PFSK-1 (cell line): ENCODE measurements around the gene TIGD6.

ENCODE experiments used
- FOXP2 ChIP-seq: optimal IDR thresholded peaks from 2 replicates; pipeline ENCODE3; 2011; ENCODE audit warnings: borderline replicate concordance, control low read depth, inconsistent platforms; ENCODE audit not compliant: insufficient read depth; ENCODE audit errors: extremely low read length, extremely low read depth
- POLR2AphosphoS5 ChIP-seq: IDR thresholded peaks from 2 replicates; pipeline ENCODE4 v1.6.1; 2012; ENCODE audit warnings: low read depth, mild to moderate bottlenecking, control low read depth, low read length, moderate library complexity
- SIN3A ChIP-seq: IDR thresholded peaks from 2 replicates; pipeline ENCODE4 v1.6.1; 2012; ENCODE audit warnings: mild to moderate bottlenecking, low read length, moderate library complexity, borderline replicate concordance; ENCODE audit not compliant: insufficient read depth
- TAF1 ChIP-seq: IDR thresholded peaks from 2 replicates; pipeline ENCODE4 v1.6.1; 2012; ENCODE audit warnings: low read length, control low read depth, borderline replicate concordance; ENCODE audit not compliant: insufficient read depth
- TF ChIP-seq, protein P1 (sequence below), 2 experiments: IDR thresholded peaks; 2 replicates each; pipeline versions ENCODE4 v1.6.1 to v1.8.0; 2011 to 2012; ENCODE audit warnings: low read depth in 2 of 2, low read length in 2 of 2, control low read depth in 1 of 2, inconsistent platforms in 1 of 2, mild to moderate bottlenecking in 1 of 2, moderate library complexity in 1 of 2; ENCODE audit not compliant: insufficient read depth in 1 of 2

Gene TIGD6

DNA sequence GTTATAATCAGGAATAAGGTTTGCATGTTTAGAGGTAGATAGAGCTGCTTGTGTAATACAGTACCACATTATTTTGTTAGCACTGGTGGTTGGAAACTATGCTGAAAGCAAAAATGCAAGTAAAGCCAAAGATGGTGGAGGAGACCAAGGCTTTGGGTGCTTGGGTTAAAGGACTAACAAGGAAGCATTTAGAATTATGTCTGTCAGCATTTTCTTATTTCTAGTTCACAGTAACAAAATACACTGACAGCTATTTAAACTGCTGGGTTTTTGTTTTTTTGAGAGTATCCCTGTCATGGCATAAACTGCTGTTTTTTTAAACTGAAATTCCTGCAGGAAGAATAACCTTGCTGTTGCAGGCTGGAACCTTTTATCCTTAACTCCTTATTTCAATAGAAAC lies 6.6 kb upstream of the TIGD6 start:
- TF ChIP-seq TAF1 (no peak), POLR2AphosphoS5 (no peak), SIN3A (no peak), FOXP2 (no peak)
- TF ChIP-seq, protein P1, sequence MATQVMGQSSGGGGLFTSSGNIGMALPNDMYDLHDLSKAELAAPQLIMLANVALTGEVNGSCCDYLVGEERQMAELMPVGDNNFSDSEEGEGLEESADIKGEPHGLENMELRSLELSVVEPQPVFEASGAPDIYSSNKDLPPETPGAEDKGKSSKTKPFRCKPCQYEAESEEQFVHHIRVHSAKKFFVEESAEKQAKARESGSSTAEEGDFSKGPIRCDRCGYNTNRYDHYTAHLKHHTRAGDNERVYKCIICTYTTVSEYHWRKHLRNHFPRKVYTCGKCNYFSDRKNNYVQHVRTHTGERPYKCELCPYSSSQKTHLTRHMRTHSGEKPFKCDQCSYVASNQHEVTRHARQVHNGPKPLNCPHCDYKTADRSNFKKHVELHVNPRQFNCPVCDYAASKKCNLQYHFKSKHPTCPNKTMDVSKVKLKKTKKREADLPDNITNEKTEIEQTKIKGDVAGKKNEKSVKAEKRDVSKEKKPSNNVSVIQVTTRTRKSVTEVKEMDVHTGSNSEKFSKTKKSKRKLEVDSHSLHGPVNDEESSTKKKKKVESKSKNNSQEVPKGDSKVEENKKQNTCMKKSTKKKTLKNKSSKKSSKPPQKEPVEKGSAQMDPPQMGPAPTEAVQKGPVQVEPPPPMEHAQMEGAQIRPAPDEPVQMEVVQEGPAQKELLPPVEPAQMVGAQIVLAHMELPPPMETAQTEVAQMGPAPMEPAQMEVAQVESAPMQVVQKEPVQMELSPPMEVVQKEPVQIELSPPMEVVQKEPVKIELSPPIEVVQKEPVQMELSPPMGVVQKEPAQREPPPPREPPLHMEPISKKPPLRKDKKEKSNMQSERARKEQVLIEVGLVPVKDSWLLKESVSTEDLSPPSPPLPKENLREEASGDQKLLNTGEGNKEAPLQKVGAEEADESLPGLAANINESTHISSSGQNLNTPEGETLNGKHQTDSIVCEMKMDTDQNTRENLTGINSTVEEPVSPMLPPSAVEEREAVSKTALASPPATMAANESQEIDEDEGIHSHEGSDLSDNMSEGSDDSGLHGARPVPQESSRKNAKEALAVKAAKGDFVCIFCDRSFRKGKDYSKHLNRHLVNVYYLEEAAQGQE (IDR thresholded peaks at IDR 0.05; ENCODE audit: insufficient read depth in 1 of 2, low read depth in 2 of 2, low read length in 2 of 2): no peak

DNA sequence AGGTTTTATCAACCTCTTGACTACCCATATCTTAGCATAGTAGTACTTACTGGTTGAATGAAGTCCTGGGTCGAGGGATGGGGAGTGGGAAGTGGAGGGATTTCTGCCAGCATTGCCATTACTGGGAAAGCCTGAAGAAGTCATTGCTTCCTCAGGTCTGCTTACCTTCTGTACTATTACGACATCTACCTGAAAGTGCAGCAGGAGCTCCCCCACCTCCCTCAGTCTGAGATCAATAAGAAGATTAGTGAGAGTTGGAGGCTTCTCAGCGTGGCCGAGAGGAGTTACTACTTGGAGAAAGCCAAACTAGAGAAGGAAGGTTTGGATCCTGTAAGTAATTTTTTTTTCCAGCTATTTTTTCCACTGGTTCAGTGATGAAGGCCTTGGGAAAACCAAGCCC lies 5.9 kb upstream of the TIGD6 start:
- TF ChIP-seq, protein P1 (IDR thresholded peaks at IDR 0.05; ENCODE audit: insufficient read depth in 1 of 2, low read depth in 2 of 2, low read length in 2 of 2): no peak
- TF ChIP-seq FOXP2: no peak

DNA sequence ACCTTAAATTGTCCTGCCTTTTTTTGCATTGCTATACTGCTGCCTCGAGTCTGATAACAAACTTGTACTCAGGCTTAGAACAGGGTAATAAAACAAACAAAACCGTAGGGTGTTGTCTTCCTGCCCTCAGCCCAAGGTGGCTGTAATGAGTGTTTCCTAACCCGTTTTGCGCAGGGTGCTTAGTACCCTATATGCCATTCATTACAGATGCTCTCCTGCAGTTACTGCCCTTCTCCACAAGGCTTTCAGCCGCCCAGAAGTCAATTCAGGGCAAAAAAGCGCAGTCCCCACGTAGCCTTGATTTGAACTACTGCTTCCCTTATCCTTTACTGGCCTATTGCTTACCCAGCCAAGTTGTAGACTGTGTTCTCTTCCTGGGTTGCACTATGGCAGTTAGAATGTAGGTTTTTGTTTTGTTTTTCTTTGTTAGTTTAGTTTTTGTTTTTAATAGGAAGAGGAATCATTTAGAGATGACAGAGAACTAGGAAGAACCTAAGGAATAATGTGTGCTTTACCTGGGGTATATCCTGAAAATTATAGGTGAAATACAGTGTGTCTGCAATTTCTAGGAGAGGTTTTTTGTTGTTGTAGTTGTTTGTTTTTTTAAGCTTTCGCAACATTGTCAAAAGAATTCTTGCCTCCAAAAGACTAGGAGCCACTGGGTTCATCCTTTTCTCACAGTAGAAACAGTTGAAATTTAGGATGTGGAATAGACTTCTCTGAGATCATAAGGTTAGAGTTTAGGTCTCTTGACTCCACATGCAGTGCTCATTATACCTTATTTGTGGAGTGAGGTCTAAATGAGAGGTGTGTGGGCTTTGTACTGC lies 1.4 kb upstream of the TIGD6 start:
- TF ChIP-seq POLR2AphosphoS5: no peak
- no peak for TF ChIP-seq SIN3A
- TF ChIP-seq TAF1: no peak
- TF ChIP-seq, protein P1 (IDR thresholded peaks at IDR 0.05; ENCODE audit: insufficient read depth in 1 of 2, low read depth in 2 of 2, low read length in 2 of 2): no peak
- TF ChIP-seq FOXP2: no peak

DNA sequence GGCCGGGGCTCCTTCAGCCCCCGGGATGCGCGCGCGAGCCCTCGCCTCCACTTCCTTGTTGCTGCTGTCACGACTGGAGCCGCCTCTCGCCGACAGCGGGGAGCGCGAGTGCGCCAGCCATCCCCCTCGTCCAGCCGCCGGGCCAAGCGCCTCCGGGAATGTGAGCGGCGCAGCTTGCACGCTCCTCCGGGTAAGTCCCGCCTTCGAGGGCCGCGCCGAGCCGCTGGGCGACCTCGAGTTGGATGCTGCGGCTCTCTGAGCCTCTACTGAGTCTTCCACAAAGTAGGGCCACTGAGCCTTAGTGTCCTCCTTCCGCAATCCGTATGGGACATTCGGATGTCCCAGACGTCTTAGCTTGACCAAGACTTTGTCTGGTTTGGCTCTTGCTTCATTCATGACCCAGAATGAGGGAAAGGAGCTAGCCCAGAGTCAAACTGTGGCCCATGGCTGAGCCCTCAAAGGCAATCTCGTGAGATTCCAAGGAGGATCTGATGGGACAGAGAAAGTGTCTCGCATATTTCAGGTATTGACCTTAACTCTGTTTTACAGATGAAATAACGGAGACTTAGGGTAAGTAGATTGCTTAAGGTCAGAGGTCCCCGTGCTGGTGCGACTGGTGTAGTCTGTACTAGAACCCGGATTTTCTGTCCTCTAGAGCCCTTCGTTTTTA lies 671 bp upstream of the TIGD6 start:
- no peak for TF ChIP-seq POLR2AphosphoS5
- TF ChIP-seq, protein P1 (IDR thresholded peaks at IDR 0.05; ENCODE audit: insufficient read depth in 1 of 2, low read depth in 2 of 2, low read length in 2 of 2): no peak
- no peak for TF ChIP-seq TAF1
- TF ChIP-seq SIN3A: no peak
- no peak for TF ChIP-seq FOXP2

DNA sequence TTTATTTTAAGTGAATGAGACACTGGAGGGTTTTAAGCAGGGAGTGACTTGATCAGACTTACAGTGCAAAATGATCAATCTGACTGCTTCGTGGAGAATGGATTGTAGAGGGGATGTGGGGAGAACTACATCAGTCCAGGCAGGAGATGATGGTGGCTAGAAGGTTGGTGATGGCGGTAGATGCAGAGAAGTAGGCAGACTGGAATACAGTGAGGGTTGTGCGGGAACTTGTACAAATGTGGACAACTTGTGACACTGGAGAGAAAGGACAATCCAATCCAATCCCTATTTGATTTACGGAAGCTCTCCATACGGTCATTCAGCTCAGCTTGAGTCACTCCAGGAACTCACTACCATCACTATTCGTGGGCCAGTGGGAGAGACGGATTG lies 593 bp downstream of the TIGD6 start:
- TF ChIP-seq SIN3A: no peak
